Kasumi-1 (cell line): ENCODE results near the gene TUBGCP6.
"Not testable (repeated sequence)": the region's sequence is repeated elsewhere in the genome, so short reads cannot be mapped to it uniquely, and the experiment has no call there.

Experiments
- DNase-seq, 2 experiments: peaks; one replicate each; lab custom pipeline; 2025; lab: John Stamatoyannopoulos, UW

The TUBGCP6 gene

GRCh38 chr22:50169774-50170341 is 75.0 kb downstream of the TUBGCP6 start:
- DNase-seq = no peak

- DNase-seq = no peak
Observed at GRCh38 chr22:50169181-50169759, 75.6 kb downstream of the TUBGCP6 start.

- DNase-seq = not testable (repeated sequence)
Observed at GRCh38 chr22:50168490-50169180, 76.2 kb downstream of the TUBGCP6 start.

GRCh38 chr22:50167689-50168489 is 76.9 kb downstream of the TUBGCP6 start:
- DNase-seq = no peak
